HL-60 (cell line): ENCODE results near the gene MYBPH.
A peak's percentile ranks its signal among the peaks of the same experiment; 100 is the strongest.

Experiments used
- DNase-seq, 2 experiments: peaks; one replicate each; pipeline ENCODE4 v3.0.0-alpha.2; 2010 to 2020; ENCODE audit warnings: low read depth in 1 of 2, low spot score in 1 of 2
- H3K27ac ChIP-seq: fragments of 250-450 bp; sonication (Bioruptor Pico); replicated peaks from 2 replicates; pipeline ENCODE4 v1.5.1; 2020; ENCODE audit warnings: mild to moderate bottlenecking, moderate library complexity
- H3K27me3 ChIP-seq: fragments of 250-450 bp; sonication (Bioruptor Pico); 2 replicates; pipeline ENCODE4 v1.5.1; 2021; ENCODE audit warnings: mild to moderate bottlenecking, moderate library complexity; ENCODE audit not compliant: insufficient read depth, poor library complexity, severe bottlenecking
- H3K4me3 ChIP-seq: replicated peaks from 2 replicates; pipeline ENCODE4 v1.5.1; 2011; ENCODE audit warnings: mild to moderate bottlenecking, control low read depth, low read length; ENCODE audit not compliant: insufficient read depth
- CTCF ChIP-seq: IDR thresholded peaks from one replicate; pipeline ENCODE4 v1.5.1; 2011; ENCODE audit warnings: low read length, control low read depth, inconsistent platforms; ENCODE audit not compliant: insufficient read depth
- GABPA ChIP-seq: IDR thresholded peaks from 2 replicates; pipeline ENCODE4 v1.6.1; 2012; ENCODE audit warnings: low read depth
- POLR2AphosphoS5 ChIP-seq: IDR thresholded peaks from 2 replicates; pipeline ENCODE4 v1.6.1; 2012; ENCODE audit warnings: low read depth
- REST ChIP-seq: IDR thresholded peaks from 2 replicates; pipeline ENCODE4 v1.6.1; 2012; ENCODE audit warnings: low read depth; ENCODE audit not compliant: insufficient replicate concordance
- SPI1 ChIP-seq: IDR thresholded peaks from 2 replicates; pipeline ENCODE4 v1.6.1; 2012; ENCODE audit warnings: low read depth, mild to moderate bottlenecking, borderline replicate concordance

The MYBPH gene

GRCh38 chr1:203199816-203200571, 24.4 kb upstream of the MYBPH start:
- H3K4me3 ChIP-seq: no peak overlapping the region
- peak overlapping the region; percentile 76 for H3K27ac ChIP-seq
- DNase-seq: peak; percentile 83 to 94

GRCh38 chr1:203199481-203199815, 23.8 kb upstream of the MYBPH start:
- no peaks in the 10 kb centered on the region for H3K27me3 ChIP-seq
- no peak for DNase-seq
- H3K4me3 ChIP-seq: no peak overlapping the region
- peak overlapping the region; percentile 76 for H3K27ac ChIP-seq
- TF ChIP-seq CTCF: no peak
- TF ChIP-seq GABPA: no peak
- no peak for TF ChIP-seq SPI1
- no peak for TF ChIP-seq REST
- TF ChIP-seq POLR2AphosphoS5: no peak

More at GRCh38 chr1:203199816-203200571, 24.4 kb upstream of the MYBPH start:
- no peaks in the 10 kb centered on the region for H3K27me3 ChIP-seq
- peak; percentile 69 for TF ChIP-seq POLR2AphosphoS5
- peak; percentile 58; the same call in 1 of the 2 replicates for TF ChIP-seq SPI1
- no peak for TF ChIP-seq REST

GRCh38 chr1:203199002-203199401, 23.4 kb upstream of the MYBPH start:
- Histone ChIP-seq H3K27me3 (no peaks in the 10 kb centered on the region), H3K27ac (peak overlapping the region; percentile 76), H3K4me3 (no peak overlapping the region)
- TF ChIP-seq CTCF: no peak
- TF ChIP-seq REST: no peak
- no peak for TF ChIP-seq GABPA
- no peak for TF ChIP-seq POLR2AphosphoS5
- TF ChIP-seq SPI1: no peak
- DNase-seq: no peak
